ENCODE results near the gene FNDC3A. TPM values are rescaled to one million over a fixed set of nuclear protein-coding genes. Genes with fewer than 3 reads are reported as not detected.

The FNDC3A gene
- total and polyA plus RNA-seq, 12 donors = 11.3 to 30.3 (median 23.1) TPM

GRCh38 chr13:48977286-48977625, 1.5 kb downstream of the FNDC3A start:
- H3K9me3 ChIP-seq = peaks cover 0 to 27% (median 3%) of the 10 kb centered on the region in 11 donors
- DNase-seq (no peak), ATAC-seq (no peak)
- TF ChIP-seq CTCF (IDR thresholded peaks at IDR 0.05) = no peak
- H3K36me3 ChIP-seq = no peaks in the 10 kb centered on the region
- H3K4me3 ChIP-seq = peak overlapping the region in 9 of 10 donors; percentile 80 to 97 (median 90)
- H3K4me1 ChIP-seq = peaks cover 0 to 55% (median 31%) of the 10 kb centered on the region in 9 donors
- peak overlapping the region in 7 of 10 donors; percentile 98 to 99 (median 99) for H3K27ac ChIP-seq
- 17 to 20% methylated on average over 3 of the region's 3 CpGs for WGBS, 2 donors
- H3K27me3 ChIP-seq = no peaks in the 10 kb centered on the region
- intact Hi-C loops (cut with DNase I) = loop anchor here in 7 of 10 donors (5.0 to 10.0 kb wide), 6 partner anchors 120 to 248 kb away; partner anchors contain the start of gene MLNR (in 1 of the 7)

GRCh38 chr13:48977973-48978372, 2.3 kb downstream of the FNDC3A start:
- peak overlapping the region in 9 of 10 donors; percentile 80 to 97 (median 90) for H3K4me3 ChIP-seq
- H3K9me3 ChIP-seq = peaks cover 0 to 19% (median 3%) of the 10 kb centered on the region in 11 donors
- WGBS, 2 donors = 60 to 64% methylated on average over 3 of the region's 3 CpGs
- peaks cover 0 to 61% (median 34%) of the 10 kb centered on the region in 9 donors for H3K4me1 ChIP-seq
- H3K36me3 ChIP-seq = no peaks in the 10 kb centered on the region
- peak overlapping the region in 4 of 10 donors; percentile 98 to 99 (median 99) for H3K27ac ChIP-seq
- ATAC-seq (no peak), DNase-seq (no peak)
- intact Hi-C loops (cut with DNase I) = loop anchor here in 7 of 10 donors (5.0 to 10.0 kb wide), 6 partner anchors 119 to 247 kb away; partner anchors contain the start of gene MLNR (in 1 of the 7)
- TF ChIP-seq CTCF (IDR thresholded peaks at IDR 0.05) = no peak
- H3K27me3 ChIP-seq = no peaks in the 10 kb centered on the region

GRCh38 chr13:48978942-48979601, 3.4 kb downstream of the FNDC3A start:
- peak overlapping the region in 2 of 10 donors; percentile 80 to 95 for H3K4me3 ChIP-seq
- H3K4me1 ChIP-seq = peaks cover 0 to 71% (median 38%) of the 10 kb centered on the region in 9 donors
- H3K9me3 ChIP-seq = peaks cover 0 to 8% (median 0%) of the 10 kb centered on the region in 11 donors
- no peaks in the 10 kb centered on the region for H3K27me3 ChIP-seq
- WGBS, 2 donors = 49 to 62% methylated on average over 2 of the region's 2 CpGs
- intact Hi-C loops (cut with DNase I) = loop anchor here in 7 of 10 donors (5.0 to 10.0 kb wide), 6 partner anchors 118 to 246 kb away; partner anchors contain the start of gene MLNR (in 1 of the 7)
- DNase-seq (no peak), ATAC-seq (no peak)
- H3K27ac ChIP-seq = peak overlapping the region in 2 of 10 donors; percentile 1 to 4
- no peaks in the 10 kb centered on the region for H3K36me3 ChIP-seq
- no peak for TF ChIP-seq CTCF (IDR thresholded peaks at IDR 0.05)

- 72 to 76% methylated on average over 2 of the region's 2 CpGs for WGBS, 2 donors
- ATAC-seq = no peak
- peak overlapping the region in 1 of 10 donors; percentile 38 for H3K27ac ChIP-seq
- intact Hi-C loops (cut with DNase I) = loop anchor here in 7 of 10 donors (5.0 to 10.0 kb wide), 6 partner anchors 117 to 245 kb away; partner anchors contain the start of gene MLNR (in 1 of the 7)
- H3K4me1 ChIP-seq = peaks cover 0 to 66% (median 37%) of the 10 kb centered on the region in 9 donors
- DNase-seq = no peak
- H3K4me3 ChIP-seq = no peak overlapping the region
- no peaks in the 10 kb centered on the region for H3K36me3 ChIP-seq
- TF ChIP-seq CTCF (IDR thresholded peaks at IDR 0.05) = no peak
- peaks cover 0 to under 1% (median 0%) of the 10 kb centered on the region in 11 donors for H3K9me3 ChIP-seq
- H3K27me3 ChIP-seq = no peaks in the 10 kb centered on the region
Measured at GRCh38 chr13:48979892-48980291, 4.2 kb downstream of the FNDC3A start.
